SK-N-SH (cell line): ENCODE results near the gene AHCYL2. TPM values are rescaled to one million over a fixed set of nuclear protein-coding genes. Genes with fewer than 3 reads are reported as not detected.

ENCODE experiments used
- CTCF ChIA-PET: fragments of 300-600, 350-600 bp; formaldehyde crosslinking; extraction: SDS; loops from one replicate; lab custom pipeline; 2021; lab: Yijun Ruan, JAX
- POLR2A ChIA-PET: fragments of 350-600 bp; sonication (Branson Sonifier 250); formaldehyde crosslinking; extraction: SDS; loops from one replicate; lab custom pipeline; 2020; ENCODE audit warnings: antibody characterized with exemption, inconsistent platforms; lab: Yijun Ruan, JAX
- DNase-seq: peaks from one replicate; pipeline ENCODE4 v3.0.0; 2012
- H2AFZ ChIP-seq: fragments of 200-600 bp; sonication (generic); 2 replicates; pipeline ENCODE4 v1.8.1; 2016; ENCODE audit warnings: antibody characterized with exemption, mild to moderate bottlenecking, low read depth
- H3F3A ChIP-seq: fragments of 200-600 bp; sonication (generic); replicated peaks from 2 replicates; pipeline ENCODE3; 2016; ENCODE audit warnings: antibody characterized with exemption, mild to moderate bottlenecking; ENCODE audit not compliant: insufficient read depth
- H3K27ac ChIP-seq, 2 experiments: fragments of 200-500 bp in 1 of 2; fragments of 200-600 bp in 1 of 2; sonication (Bioruptor generic) in 1 of 2; sonication (generic), shearing (Covaris generic) in 1 of 2; 2 replicates each; pipeline versions ENCODE4 v1.5.1 to v1.6.1; 2014 to 2016; ENCODE audit warnings: low read depth in 2 of 2, inconsistent platforms in 1 of 2, low read length in 1 of 2, mild to moderate bottlenecking in 1 of 2, mixed read lengths in 1 of 2
- H3K27me3 ChIP-seq: fragments of 200-600 bp; sonication (generic), shearing (Covaris generic); 2 replicates; pipeline ENCODE4 v1.6.1; 2016; ENCODE audit warnings: mixed run types; ENCODE audit not compliant: insufficient read depth
- H3K36me3 ChIP-seq, 2 experiments: fragments of 200-500 bp in 1 of 2; fragments of 200-600 bp in 1 of 2; sonication (Bioruptor generic) in 1 of 2; sonication (generic) in 1 of 2; replicated peaks in 1 of 2; 2 replicates each; pipeline versions ENCODE3 to v1.5.1; 2014 to 2016; ENCODE audit warnings: low read length in 1 of 2, mild to moderate bottlenecking in 1 of 2; ENCODE audit not compliant: insufficient read depth in 2 of 2, control insufficient read depth in 1 of 2
- H3K4me1 ChIP-seq, 2 experiments: fragments of 200-500 bp in 1 of 2; fragments of 200-600 bp in 1 of 2; sonication (Bioruptor generic) in 1 of 2; sonication (generic), shearing (Covaris generic) in 1 of 2; 2 replicates each; pipeline versions ENCODE4 v1.5.1 to v1.6.1; 2014 to 2016; ENCODE audit warnings: low read depth in 1 of 2, low read length in 1 of 2, mixed run types in 1 of 2; ENCODE audit not compliant: insufficient read depth in 2 of 2, control insufficient read depth in 1 of 2
- H3K4me2 ChIP-seq: fragments of 200-600 bp; sonication (generic), shearing (Covaris generic); 2 replicates; pipeline ENCODE4 v1.6.1; 2017; ENCODE audit warnings: mixed run types
- H3K4me3 ChIP-seq, 2 experiments: fragments of 200-500 bp in 1 of 2; fragments of 200-600 bp in 1 of 2; sonication (Bioruptor generic) in 1 of 2; sonication (generic), shearing (Covaris generic) in 1 of 2; 2 replicates each; pipeline versions ENCODE4 v1.5.1 to v1.8.1; 2014 to 2016; ENCODE audit warnings: low read depth in 2 of 2, inconsistent platforms in 1 of 2, low read length in 1 of 2, mild to moderate bottlenecking in 1 of 2, mixed read lengths in 1 of 2, moderate library complexity in 1 of 2
- H3K79me2 ChIP-seq: fragments of 200-600 bp; sonication (generic); 2 replicates; pipeline ENCODE4 v1.8.1; 2017; ENCODE audit warnings: mild to moderate bottlenecking; ENCODE audit not compliant: insufficient read depth
- H3K9ac ChIP-seq: fragments of 200-600 bp; sonication (generic); 2 replicates; pipeline ENCODE4 v1.6.1; 2017; ENCODE audit warnings: mixed run types
- H3K9me2 ChIP-seq: fragments of 200-600 bp; sonication (generic); 2 replicates; pipeline ENCODE4 v1.6.1; 2017; ENCODE audit warnings: mixed run types
- H3K9me3 ChIP-seq: fragments of 200-600 bp; sonication (generic); 2 replicates; pipeline ENCODE4 v1.6.1; 2017; ENCODE audit warnings: mixed run types, mild to moderate bottlenecking, moderate library complexity
- H4K20me1 ChIP-seq: fragments of 200-600 bp; sonication (generic); 2 replicates; pipeline ENCODE4 v1.6.1; 2017; ENCODE audit warnings: mild to moderate bottlenecking, mixed run types; ENCODE audit not compliant: insufficient read depth
- CHD2 ChIP-seq: fragments of 150-350 bp; IDR thresholded peaks from 2 replicates; pipeline ENCODE4 v1.6.1; 2018; ENCODE audit warnings: low read length; ENCODE audit not compliant: partially characterized antibody
- FOXM1 ChIP-seq: IDR thresholded peaks from 2 replicates; pipeline ENCODE4 v1.4.0; 2012; ENCODE audit warnings: low read depth, mild to moderate bottlenecking
- GABPA ChIP-seq: IDR thresholded peaks from 2 replicates; pipeline ENCODE4 v1.4.0; 2012; ENCODE audit warnings: low read depth, mild to moderate bottlenecking
- GATA2 ChIP-seq: sonication (generic); formaldehyde crosslinking; IDR thresholded peaks from 2 replicates; pipeline ENCODE4 v1.5.0; 2020; ENCODE audit warnings: mild to moderate bottlenecking, missing genetic modification reagents
- IRF3 ChIP-seq: fragments of 150-350 bp; IDR thresholded peaks from 2 replicates; pipeline ENCODE4 v1.6.1; 2016; ENCODE audit warnings: mild to moderate bottlenecking, low read depth, low read length
- REST ChIP-seq: IDR thresholded peaks from 2 replicates; pipeline ENCODE4 v1.6.1; 2012; ENCODE audit warnings: mild to moderate bottlenecking, low read depth, low read length, moderate library complexity
- TEAD4 ChIP-seq: IDR thresholded peaks from 2 replicates; pipeline ENCODE4 v1.4.0; 2012; ENCODE audit warnings: mild to moderate bottlenecking, borderline replicate concordance; ENCODE audit not compliant: insufficient read depth
- USF2 ChIP-seq: fragments of 150-350 bp; IDR thresholded peaks from 2 replicates; pipeline ENCODE4 v1.6.1; 2017; ENCODE audit warnings: antibody characterized with exemption, low read length, low read depth, borderline replicate concordance
- WGBS: methylation state at CpG from one replicate; pipeline ENCODE4 v1.1.6; 2017; ENCODE audit warnings: low lambda C conversion rate; 5-methylcytosine and 5-hydroxymethylcytosine counted together
- polyA plus RNA-seq, 3 experiments: library from polyadenylated mRNA; depleted of rRNA; stranded (reverse); fragments of >200 nt; gene quantifications; 2 replicates each; pipeline ENCODE4 v1.2.3, GENCODE V29; 2012
- TF ChIP-seq, protein P1 (sequence below): IDR thresholded peaks from 2 replicates; pipeline ENCODE4 v1.4.0; 2012; ENCODE audit warnings: low read depth

Gene AHCYL2
- polyA plus RNA-seq, 1 of the 3 experiments (the other 2 are of a cell fraction): 20.4 TPM

- TF ChIP-seq, protein P1, sequence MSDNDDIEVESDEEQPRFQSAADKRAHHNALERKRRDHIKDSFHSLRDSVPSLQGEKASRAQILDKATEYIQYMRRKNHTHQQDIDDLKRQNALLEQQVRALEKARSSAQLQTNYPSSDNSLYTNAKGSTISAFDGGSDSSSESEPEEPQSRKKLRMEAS: no peak
- no peak for TF ChIP-seq GATA2 (CRISPR knock-in tag)
- TF ChIP-seq IRF3: no peak
- TF ChIP-seq USF2: no peak
- no peak for TF ChIP-seq CHD2
- no peak for TF ChIP-seq FOXM1
- no peak for TF ChIP-seq TEAD4
- TF ChIP-seq, all 33 proteins: peak for 0
Measured at GRCh38 chr7:129273936-129274335, 49.1 kb downstream of the AHCYL2 start (continued).

DNA sequence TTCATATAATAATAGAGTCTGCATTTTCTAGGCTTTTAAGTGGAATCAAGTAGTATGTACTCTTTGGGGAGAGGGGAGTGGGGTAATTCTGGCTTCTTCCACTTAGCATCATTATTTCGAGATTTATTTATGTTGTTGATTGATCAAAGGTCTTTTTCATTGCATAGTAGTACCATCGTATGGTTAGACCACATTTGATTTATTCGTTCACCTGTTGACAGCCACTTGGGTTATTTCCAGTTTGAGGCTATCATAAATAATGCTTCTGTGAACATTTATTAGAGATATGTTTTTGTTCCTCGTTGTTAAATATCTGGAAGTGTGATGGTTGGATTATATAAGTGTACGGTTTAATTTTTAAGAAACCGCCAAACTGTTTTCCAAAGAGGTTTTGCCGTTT lies 52.8 kb downstream of the AHCYL2 start:
- DNase-seq: no peak
- Histone ChIP-seq H3K36me3 (peaks cover 0 to 12% of the 10 kb centered on the region in 2 experiments), H3K27me3 (no peaks in the 10 kb centered on the region), H3K9me2 (no peaks in the 10 kb centered on the region), H4K20me1 (no peaks in the 10 kb centered on the region), H3F3A (peaks cover 11% of the 10 kb centered on the region), H3K4me1 (peaks cover 0 to 6% of the 10 kb centered on the region in 2 experiments; a peak in 1 of 4 replicates), H3K9ac (no peak overlapping the region), H3K4me2 (no peak overlapping the region), H3K79me2 (no peaks in the 10 kb centered on the region), H3K27ac (no peak overlapping the region), H2AFZ (no peak overlapping the region), H3K4me3 (no peak overlapping the region), H3K9me3 (no peaks in the 10 kb centered on the region)
- WGBS: 63% methylated on average over 7 of the region's 7 CpGs
- TF ChIP-seq FOXM1: no peak
- TF ChIP-seq GABPA: no peak
- TF ChIP-seq REST: no peak
- CTCF ChIA-PET: no interaction called here
- POLR2A ChIA-PET: no interaction called here
